GM12865 (cell line): ENCODE results near the gene FYB2.

ENCODE experiments used
- DNase-seq: peaks from one replicate; pipeline ENCODE4 v3.0.0; 2010; ENCODE audit warnings: low read depth
- H3K4me3 ChIP-seq: 2 replicates; pipeline ENCODE4 v1.5.1; 2011; ENCODE audit warnings: mild to moderate bottlenecking, low read depth, low read length, control low read depth
- CTCF ChIP-seq: IDR thresholded peaks from 2 replicates; pipeline ENCODE4 v1.5.1; 2011; ENCODE audit warnings: low read length, control low read depth, low read depth, inconsistent platforms; ENCODE audit not compliant: insufficient read depth; ENCODE audit errors: missing control alignments

Gene FYB2

GRCh38 chr1:56774067-56774609, 45.1 kb downstream of the FYB2 start:
- no peak for TF ChIP-seq CTCF

GRCh38 chr1:56773341-56774066, 45.7 kb downstream of the FYB2 start:
- no peak overlapping the region for H3K4me3 ChIP-seq
- no peak for DNase-seq
- no peak for TF ChIP-seq CTCF

More at GRCh38 chr1:56774067-56774609, 45.1 kb downstream of the FYB2 start:
- no peak overlapping the region; the same call in 1 of the 2 replicates for H3K4me3 ChIP-seq
- DNase-seq, result peak; percentile 5

- DNase-seq, result no peak
- TF ChIP-seq CTCF, result no peak
- H3K4me3 ChIP-seq, result no peak overlapping the region
These were observed 47.5 kb downstream of the FYB2 start for GRCh38 chr1:56771717-56772116.

GRCh38 chr1:56758794-56759193, 60.4 kb downstream of the FYB2 start:
- TF ChIP-seq CTCF, result no peak
- no peak overlapping the region for H3K4me3 ChIP-seq
- DNase-seq, result peak; percentile 2

GRCh38 chr1:56758135-56758534, 61.1 kb downstream of the FYB2 start:
- H3K4me3 ChIP-seq, result no peak overlapping the region
- DNase-seq, result peak; percentile 14
- TF ChIP-seq CTCF, result peak; percentile 7

- no peak for DNase-seq
- TF ChIP-seq CTCF, result no peak
- H3K4me3 ChIP-seq, result no peak overlapping the region
These were observed 63.3 kb downstream of the FYB2 start for GRCh38 chr1:56755911-56756310.
